GM04504 (cell line): Measurements from ENCODE around the gene STK32C.

Experiments
- DNase-seq: peaks from one replicate; pipeline ENCODE4 v3.0.0-alpha.2; 2012; ENCODE audit warnings: low read depth

STK32C gene

DNA sequence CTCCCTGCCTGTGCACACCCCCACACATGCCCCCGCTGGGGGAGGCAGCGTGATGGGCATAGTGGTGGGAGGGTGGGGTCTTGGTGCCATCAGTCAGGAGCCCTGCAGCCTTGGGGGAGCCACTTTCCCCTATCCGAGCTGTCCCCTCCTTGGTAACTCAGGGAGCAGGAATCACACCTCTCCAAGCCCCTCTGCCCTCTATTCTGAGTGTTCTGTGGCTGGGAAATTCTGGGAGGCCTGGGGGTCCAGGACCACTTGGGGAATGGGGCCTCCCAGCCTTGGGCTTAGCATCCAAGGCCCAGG lies 109.7 kb downstream of the STK32C start:
- DNase-seq = no peak

DNA sequence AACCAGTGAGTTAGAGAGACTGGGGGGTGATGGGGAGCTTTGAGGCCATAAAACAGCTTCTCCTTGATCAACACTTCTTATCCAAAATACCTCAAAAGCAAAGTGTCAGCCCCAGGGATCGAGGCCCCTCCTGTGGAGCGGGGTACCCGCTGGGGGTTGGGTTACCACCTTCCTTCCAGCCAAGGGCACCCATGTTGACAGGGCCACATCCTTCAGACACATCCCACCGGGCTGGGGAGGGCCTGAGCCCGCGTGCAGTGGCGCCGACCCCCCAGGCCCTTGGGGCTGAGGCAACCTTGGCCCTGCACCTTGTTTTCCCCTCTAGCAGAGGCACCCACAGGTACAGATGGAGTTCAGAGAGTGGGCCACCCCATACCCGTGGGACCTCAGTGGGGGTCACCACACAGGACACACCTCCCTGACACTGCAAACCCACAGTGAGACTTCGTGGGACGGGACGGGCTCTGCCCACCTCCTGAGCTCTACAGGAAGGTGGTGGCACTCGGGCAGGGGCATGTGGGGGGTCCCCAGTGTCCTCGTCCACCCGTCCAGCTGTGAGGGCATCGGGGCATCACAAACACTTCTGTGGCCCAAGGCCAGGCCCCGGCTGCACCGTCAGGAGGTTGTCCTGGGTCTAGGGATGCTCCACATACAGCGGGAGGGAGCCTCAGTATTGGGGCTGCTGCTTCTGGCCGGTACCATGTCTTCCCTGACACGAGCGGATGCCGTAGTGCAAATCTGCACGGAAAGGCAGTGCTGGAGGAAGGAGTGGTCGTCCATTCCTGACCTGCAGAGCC lies 110.3 kb downstream of the STK32C start:
- no peak for DNase-seq

DNA sequence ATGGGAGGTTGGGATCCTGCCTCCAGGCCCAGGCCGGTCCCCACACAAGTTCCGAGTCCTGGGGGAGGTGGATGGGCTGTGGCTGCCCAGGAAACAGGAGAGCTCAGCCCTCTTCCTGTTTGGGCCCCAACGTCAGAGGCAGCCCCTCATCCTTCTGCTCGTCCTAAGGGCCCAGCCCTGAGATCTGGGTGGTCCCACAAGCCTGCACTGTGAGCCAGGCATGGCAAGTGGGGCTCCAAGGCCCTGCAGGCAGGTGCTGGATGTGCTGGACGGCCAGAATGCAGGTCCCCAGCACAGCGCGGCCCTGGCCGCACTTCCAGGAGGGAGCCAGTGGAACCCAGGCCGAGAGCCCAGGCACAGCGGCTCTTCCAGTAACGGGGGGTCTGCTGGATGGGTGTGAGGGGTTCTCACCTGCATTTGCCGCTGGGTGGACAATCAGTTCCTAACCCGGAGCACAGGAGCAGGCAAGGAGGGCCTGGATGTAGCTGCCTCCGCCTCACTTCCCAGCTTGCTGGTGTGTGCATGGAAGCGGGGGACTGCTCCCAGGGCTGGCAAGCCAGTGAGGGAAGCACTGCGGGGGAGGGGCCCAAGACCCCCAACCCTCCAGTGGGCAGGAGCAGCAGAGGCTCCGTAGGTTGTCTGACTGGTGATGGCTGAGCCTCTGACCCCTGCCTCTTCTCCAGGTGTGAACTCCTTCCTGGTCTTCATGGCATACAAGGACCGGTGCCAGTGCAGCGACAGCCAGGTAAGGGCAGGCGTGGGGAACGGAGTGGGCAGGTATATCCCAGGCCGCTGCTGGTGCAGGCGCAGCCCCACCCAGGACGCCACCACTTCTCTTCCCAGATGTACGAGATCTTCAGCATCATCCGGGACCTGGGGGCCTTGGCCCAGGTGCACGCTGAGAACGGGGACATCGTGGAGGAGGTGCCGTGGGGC lies 111.3 kb downstream of the STK32C start:
- no peak for DNase-seq

DNA sequence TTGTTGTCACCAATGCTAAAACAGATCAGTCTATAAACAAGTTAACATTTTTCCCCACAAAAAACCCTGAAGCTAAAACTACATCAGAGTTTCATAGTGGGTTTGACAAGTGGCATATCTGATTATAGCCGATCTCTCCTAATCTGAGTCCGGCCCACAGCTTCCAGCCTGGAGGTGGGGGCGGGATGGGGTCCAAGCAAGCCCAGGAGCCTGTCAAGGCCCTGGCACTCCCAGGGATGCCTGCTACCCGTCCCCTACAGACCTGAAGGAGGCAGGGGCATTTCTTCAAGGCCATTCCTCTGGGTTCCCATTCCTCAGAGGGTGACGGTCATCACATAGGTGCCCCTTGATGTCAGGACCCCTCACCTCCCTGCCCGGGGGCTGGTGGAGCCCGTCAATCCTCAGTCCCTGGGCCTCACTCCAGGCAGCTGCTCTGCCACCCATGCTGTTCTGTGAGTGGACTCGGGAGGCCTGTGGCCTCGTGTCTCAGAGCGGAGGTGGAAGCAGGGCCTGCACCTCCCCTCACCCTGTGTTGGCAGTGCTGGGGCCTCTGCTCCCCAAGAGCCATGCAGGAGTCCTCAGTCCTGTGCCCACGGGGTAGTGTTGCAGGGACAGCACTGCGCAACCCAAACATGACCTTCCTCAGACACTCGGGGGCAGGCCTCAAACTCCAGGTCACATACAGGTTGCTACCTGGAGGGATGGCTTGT lies 112.2 kb downstream of the STK32C start:
- no peak for DNase-seq

DNA sequence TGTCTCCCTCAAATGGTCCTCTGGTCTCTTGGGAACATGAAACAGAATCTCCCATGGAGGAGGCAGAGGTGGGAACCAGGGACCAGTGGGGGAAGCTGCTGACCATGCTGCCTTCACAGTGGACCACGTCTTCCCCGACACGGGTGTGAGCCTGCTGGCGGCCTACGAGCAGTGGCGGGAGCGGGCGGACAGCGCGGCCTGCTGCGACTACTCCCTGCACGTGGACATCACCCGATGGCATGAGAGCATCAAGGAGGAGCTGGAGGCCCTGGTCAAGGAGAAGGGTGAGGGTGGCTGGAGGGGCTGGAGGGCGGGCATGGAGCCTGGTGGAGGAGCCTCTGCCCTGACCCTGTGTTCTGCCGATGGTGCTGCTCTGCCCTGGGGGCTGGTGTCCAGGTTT lies 113.0 kb downstream of the STK32C start:
- DNase-seq = no peak

DNA sequence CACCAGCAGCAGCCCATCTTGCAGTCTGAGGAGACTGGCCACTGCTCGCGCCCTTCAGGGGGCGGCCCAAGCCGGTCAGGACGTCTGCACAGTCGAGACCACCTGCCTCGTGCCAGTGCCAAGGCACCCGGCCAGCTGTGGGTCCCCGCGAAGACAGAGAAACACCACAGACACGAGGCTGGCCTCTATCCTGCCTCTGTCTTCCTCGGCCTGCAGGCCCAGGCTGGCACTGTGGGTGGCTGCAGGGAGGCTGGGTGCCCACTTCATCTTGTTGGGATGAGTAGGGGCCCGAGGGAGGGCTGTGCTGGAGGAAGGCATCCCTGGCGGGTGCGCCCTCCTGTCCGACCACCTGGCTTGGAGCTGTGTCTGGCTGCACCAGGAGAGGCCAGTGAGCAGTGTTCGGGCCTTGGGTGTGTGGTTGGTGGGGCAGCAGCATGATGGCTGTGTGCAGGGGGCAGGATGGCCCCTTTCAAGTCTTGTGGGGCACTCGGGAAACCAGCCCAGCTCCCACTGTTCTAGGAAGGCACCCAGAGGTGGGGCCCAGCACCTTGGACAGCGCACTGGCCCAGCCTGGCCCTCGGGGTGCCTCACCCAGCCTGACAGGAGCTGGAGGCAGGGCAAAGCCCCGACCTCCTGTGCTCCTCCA lies 113.7 kb downstream of the STK32C start:
- DNase-seq = no peak

DNA sequence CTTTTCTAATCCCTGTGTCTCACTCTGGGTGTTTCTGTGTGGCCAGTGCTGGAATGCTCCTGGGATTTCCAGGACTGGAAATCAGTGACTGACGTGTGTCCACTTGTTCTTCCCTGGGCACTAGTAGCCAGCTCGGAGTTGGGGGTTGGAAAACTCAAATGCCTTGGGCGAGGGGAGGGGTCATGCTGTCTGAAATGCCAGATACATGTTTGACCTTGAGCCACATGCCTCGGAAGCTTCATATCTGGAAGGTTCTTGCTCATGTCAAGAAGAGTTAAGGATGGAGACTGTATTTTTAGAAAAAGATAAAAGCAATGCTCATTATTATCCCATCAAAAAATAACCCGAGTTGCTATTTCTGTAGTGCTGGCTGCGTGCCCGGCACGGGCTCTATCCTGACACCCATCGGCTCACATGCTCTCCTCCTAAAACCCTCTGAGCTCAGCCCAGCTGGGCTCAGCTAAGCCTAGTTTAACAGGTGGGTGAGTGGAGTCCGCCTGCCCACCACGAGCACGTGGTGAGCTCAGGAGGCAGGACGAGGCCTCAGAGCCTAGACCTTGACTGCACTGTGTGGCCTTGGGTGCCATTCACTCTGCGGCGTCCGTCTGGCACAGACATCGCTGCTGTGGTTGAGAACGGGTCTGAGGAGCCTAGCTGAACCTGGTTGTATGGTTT lies 114.6 kb downstream of the STK32C start:
- DNase-seq = no peak

DNA sequence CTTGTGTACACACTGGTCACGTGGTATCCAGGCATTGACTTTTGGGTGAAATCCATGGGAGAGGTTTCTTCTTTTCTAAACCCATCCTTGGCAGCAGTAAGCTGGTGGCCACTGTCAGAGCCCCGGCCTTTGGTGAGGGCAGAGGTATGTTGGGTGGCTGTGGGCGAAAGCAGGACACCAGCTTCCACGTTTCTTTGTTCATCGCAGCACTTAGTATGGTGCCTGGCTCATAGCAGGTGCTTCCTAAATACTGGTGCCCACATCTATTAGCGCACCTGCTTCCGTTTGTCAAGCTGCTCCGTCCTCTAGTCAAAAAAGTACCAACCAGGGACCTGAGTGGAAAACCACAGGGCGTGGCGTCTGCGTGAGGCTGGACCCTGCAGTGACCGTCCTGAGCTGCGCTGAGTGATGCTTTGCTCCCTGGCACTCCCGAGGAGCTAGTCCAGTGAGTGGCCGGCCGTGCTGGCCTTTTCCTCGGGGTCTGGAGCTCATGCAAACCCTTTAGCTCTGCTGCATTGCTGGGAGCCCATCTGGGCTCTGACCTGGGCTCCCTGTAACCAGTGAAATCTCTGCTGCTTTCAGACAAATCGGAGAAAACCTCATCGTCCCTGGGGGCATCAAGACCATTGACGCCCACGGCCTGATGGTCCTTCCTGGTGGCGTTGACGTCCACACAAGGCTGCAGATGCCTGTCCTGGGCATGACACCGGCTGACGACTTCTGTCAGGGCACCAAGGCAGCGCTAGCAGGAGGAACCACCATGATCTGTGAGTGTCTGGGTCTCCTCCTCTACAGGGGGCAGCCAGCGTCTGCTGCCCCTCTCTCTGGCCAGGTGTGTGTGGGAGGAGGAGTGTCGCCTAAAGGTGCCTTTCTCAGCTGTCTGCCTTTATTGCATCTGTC lies 115.4 kb downstream of the STK32C start:
- DNase-seq = no peak

DNA sequence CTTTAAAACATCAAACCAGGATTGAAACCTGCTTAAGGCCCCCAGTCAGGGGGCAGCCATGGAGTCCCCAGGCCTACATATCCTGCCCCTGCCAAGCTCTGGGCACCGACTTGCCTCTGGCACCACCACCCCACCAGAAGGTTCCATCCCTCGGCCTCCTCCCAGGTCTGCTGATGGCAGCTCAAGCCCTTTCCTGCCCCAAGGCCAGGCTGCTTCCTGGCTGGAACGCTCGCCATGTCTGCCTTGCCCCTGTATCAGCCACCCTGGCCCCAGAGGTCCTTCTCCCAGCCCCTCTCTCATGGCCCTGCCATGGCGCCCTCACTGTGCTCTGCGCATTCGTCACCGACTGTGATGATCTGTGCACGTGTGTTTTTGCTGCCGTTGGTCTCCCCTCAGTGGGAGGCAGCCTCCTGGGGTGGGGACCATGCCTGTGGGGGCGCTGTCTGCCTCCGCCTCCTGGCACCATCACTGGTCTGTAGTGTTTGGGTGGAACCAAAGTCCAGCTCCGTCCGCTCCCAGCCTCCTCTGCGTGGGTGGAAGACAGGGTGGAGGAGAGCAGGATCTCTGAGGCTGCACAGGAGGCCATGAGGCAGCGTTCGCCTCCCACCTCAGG lies 117.8 kb downstream of the STK32C start:
- no peak for DNase-seq

DNA sequence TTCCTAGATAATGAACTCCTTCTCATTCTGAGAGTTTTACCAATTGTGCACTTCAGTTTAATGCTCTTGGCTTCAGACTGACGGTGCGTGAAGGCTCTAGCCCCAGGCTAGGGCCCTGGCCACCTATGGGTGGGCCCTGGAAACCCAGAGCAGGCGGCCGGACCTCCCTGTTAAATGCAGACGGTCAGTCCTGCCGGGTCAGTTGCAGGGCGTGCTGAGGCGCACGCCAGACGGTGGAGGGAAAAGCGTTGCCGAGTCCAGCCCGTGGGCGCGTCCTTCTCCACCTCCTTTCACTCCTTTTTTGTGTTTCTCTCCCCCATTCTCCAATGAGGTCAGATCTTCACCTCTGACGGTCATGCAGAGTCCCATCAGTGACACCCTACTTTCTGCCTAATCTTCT lies 118.7 kb downstream of the STK32C start:
- DNase-seq = no peak

DNA sequence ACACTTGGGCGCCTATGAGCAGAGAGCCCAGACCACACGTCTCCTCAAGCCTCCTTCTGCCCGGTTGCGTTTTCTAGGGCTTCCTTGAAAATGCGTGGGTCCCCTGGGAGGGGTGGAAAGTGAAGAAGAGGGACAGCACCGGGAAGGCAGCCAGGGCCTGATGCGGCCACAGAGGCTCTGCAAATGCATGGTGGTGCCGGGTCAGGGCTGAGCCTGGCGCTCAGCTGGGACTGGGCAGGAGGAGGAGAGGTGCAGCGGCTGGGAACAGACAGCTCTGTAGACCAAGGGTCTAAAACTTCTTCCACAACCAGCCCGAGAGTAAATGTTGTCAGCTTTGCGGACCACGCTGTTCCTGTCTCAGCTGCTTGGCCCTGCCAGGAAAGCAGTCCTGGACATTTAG lies 119.4 kb downstream of the STK32C start:
- no peak for DNase-seq

DNA sequence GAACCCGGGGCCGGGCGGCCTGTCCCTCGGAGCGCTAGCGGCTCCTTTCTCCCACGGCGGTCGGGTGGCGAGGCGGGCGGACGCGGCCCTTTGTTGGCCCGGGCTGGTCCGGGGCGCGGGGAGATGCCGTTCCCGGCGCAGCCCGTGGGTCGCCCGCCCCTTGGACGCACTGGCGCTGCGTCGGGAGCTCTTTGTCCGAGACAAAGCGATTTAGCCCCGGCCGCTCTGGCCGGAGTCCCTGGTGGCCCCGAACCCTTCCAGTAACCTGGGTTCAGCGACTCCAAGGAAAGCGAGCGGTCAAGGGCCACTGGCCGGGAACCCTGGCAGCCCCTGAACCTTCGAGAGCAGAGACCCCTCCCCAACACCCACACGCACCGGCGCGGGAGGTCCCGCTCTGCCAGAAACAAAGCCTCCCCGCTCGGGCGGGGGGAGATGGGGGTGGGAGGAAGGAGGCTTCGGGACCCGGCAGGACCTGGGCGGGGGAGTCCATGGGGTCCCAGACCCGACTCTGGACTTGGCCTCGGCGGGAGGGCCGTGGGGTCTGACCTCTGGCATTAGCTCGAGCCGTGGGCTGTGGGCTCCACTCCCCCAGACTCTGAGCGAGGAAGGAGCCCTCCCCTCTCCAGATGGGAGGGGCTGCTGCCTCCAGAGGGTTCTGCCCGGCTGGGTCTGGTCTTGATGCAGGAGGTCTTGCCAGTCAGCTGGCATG lies 120.2 kb downstream of the STK32C start:
- DNase-seq = no peak

DNA sequence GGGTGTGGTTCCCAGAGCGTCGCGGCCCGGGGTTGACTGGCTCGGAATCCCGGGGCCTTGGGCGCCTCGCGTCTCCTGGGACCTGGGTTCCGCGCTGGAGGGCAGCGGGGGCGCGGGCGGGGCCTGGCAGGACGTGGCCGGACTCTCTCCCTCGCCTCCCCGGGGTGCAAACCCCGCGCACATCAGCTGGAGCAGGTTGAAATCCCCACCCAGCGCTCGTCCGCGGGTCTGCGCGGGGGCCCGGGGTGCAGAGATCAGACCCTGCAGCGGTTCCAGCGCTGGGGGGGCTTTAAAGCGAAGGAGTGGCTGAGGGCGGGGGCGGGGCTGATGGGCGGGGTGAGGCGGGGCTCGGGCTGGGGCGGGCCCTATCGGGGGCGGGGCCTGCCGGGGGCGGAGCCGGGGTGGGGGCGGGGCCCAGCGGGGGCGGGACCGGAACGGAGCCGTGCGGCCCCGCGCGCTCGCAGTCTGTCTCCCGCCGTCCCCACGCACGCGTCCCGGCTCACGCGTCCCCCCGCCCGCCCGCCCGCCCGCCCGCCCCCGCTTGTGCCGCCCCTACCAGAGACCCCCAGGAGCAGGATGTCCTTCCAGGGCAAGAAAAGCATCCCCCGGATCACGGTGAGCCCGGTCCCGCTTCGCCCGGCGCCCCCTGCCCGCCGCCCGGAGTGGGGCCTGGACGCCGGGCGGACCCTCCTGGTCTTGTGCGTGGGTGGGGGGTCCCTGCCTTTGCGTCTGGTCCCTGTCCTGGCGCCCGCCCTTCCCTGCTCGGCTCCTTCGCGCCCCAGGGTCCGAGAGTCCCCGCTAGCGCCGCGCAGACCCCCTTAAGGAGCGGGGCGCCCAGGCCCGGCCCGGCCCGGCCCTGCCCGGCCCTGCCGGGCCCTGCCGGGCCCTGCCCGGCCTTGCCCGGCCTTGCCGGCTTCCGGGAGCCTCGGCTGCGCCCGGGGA lies 121.0 kb downstream of the STK32C start, which contains the start of gene DPYSL4:
DPYSL4 (plus strand) TSS at position 461 of the 942 bp plus-strand sequence; CDS start at position 577, 116 bp downstream.
- no peak for DNase-seq

DNA sequence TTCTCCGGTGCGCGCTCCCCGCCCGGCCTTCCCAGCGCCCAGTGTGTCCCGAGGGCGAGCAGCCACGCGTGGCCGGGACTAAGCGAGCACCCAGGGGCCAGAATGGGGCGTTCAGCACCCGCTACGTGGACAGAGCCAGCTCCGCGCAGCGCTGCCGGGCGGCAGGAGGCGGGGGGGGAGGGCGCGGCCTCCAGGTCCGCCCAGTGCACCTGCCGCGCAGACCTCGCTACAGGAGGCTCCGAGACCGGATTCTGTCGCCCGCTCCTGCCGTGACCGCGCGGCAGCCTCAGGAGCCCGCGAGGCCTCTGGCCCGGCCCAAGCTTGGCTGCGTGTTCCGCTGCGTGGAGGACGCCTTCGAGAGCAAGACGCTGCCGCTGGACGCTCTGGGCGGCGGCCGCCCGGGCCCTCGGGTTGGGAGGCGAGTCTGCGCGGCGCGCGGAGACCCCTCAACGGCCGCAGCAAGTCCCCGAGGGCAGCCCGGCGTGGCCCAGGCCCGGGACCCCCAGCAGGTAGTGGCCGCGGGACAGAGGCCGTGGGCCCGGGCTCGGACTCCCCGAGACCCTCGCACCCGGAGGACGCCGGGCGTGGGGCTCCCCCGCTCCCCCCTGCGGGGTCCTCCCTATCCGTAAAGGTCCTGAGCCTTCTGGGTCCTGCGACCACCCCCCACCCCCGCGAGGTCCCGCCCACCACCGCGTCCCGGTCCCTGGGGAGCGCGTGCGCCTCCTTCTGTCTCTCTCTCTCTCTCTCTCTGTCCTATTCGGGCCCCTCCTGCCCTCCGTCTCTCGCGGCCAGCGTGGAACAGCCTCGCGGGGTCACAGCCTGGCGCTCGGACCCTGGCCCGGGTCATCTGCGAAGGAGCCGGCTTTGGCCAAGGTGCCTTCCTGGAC lies 121.9 kb downstream of the STK32C start:
- DNase-seq = no peak

DNA sequence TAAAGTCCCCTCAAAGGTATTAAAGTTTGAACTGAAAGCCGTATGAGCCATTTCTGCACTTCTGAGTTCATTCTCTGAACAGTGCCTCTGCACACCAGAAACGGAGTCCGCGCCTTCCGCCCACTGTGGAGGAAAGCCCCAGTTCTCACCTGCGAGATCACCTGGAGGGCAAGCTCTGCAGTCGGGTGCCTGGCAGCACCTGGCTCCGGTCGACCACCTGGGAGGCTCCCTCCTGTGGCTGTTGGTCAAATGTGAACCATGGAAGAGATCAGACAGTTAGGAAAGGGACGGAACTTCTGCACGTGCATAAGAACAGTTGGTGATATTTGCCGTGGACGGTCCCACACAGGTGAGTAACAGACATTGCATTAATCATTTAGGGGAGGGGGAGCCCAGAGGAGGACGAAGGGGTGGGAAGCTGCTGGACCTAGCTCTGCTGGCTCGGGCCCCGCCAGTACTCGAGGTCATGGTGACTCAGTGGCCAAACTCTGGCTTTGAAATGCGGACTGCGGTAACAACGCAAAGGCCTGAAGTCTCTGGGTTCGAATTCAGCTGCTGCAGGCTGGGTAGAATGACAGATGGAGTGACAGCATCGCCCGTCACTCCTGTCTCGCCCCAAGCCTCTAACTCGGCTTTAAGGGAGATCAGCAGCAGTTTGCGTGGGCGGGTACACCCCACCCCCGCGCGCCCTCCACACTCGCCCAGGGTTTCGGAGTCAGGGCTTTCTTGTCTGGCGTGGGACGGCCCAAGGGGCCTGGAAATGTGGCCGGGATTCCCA lies 122.7 kb downstream of the STK32C start:
- no peak for DNase-seq

DNA sequence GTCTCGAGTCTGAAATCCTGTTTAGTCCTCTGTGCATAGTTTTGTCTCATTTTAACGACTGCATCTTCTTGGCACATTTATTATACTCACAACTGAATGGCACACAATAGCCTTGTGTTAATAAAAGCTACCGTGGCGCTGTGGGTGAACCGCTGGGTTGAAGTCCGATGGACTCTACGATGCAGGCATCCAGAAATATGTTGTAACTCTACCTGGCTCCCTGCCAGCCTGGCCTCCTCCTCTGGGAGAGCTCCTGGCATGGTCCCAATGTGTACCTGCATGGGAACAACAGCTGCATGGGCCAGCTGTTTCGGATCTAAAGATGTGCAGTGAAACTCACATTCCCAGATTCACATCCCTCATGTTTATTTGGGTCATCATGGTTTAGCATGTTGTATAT lies 124.7 kb downstream of the STK32C start:
- no peak for DNase-seq
